ENCODE data around the gene UBALD1.

GRCh38 chr16:4652561-4652960, 37.9 kb upstream of the UBALD1 start:
- TF ChIP-seq CTCF (IDR thresholded peaks at IDR 0.05; ENCODE audit: low read length), result no peak
- TF ChIP-seq EZH2 (IDR thresholded peaks at IDR 0.05; ENCODE audit: borderline replicate concordance, low read length), result no peak
